H9 (cell line): Measurements from ENCODE around the gene ZSWIM8. TPM values are rescaled to one million over a fixed set of nuclear protein-coding genes. Genes with fewer than 3 reads are reported as not detected.

Experiments used
- DNase-seq: peaks from one replicate; pipeline ENCODE4 v3.0.0-alpha.2; 2017
- H2AFZ ChIP-seq: one replicate; pipeline ENCODE4 v1.6.1; 2013; ENCODE audit warnings: mild to moderate bottlenecking, low read length, control low read depth, moderate library complexity
- H2AK5ac ChIP-seq: 2 replicates; pipeline ENCODE4 v1.6.1; 2013; ENCODE audit warnings: low read length, control low read depth, mixed read lengths; ENCODE audit not compliant: insufficient read length
- H2BK120ac ChIP-seq: one replicate; pipeline ENCODE4 v1.6.1; 2013; ENCODE audit warnings: low read depth, mild to moderate bottlenecking, low read length, control low read depth, inconsistent platforms; ENCODE audit not compliant: poor library complexity, severe bottlenecking
- H2BK12ac ChIP-seq: 2 replicates; pipeline ENCODE4 v1.6.1; 2013; ENCODE audit warnings: low read length, control low read depth, mixed read lengths, low read depth; ENCODE audit not compliant: insufficient read length
- H2BK15ac ChIP-seq: 2 replicates; pipeline ENCODE4 v1.6.1; 2013; ENCODE audit warnings: low read depth, low read length, control low read depth
- H2BK20ac ChIP-seq: one replicate; pipeline ENCODE4 v1.6.1; 2013; ENCODE audit warnings: low read depth, mild to moderate bottlenecking, low read length, control low read depth, inconsistent platforms; ENCODE audit not compliant: poor library complexity, severe bottlenecking
- H2BK5ac ChIP-seq: 2 replicates; pipeline ENCODE4 v1.6.1; 2013; ENCODE audit warnings: low read length, control low read depth, mixed read lengths; ENCODE audit not compliant: insufficient read length
- H3K14ac ChIP-seq: 2 replicates; pipeline ENCODE4 v1.6.1; 2013; ENCODE audit warnings: low read length, control low read depth; ENCODE audit not compliant: insufficient read depth
- H3K18ac ChIP-seq: 2 replicates; pipeline ENCODE4 v1.6.1; 2013; ENCODE audit warnings: low read depth, mild to moderate bottlenecking, mixed read lengths, low read length, control low read depth; ENCODE audit not compliant: insufficient read length
- H3K23ac ChIP-seq: 2 replicates; pipeline ENCODE4 v1.6.1; 2013; ENCODE audit warnings: low read length, control low read depth, mixed read lengths, low read depth; ENCODE audit not compliant: insufficient read length
- H3K23me2 ChIP-seq: 2 replicates; pipeline ENCODE4 v1.6.1; 2013; ENCODE audit warnings: low read depth, mild to moderate bottlenecking, mixed read lengths, low read length, control low read depth; ENCODE audit not compliant: insufficient read length, poor library complexity, severe bottlenecking
- H3K27ac ChIP-seq: 2 replicates; pipeline ENCODE4 v1.5.1; 2013; ENCODE audit warnings: low read length, control low read depth, mixed read lengths, low read depth; ENCODE audit not compliant: insufficient read length
- H3K27me3 ChIP-seq: 2 replicates; pipeline ENCODE4 v1.6.1; 2013; ENCODE audit warnings: low read length, control low read depth, inconsistent platforms; ENCODE audit not compliant: insufficient read depth
- H3K4ac ChIP-seq: 2 replicates; pipeline ENCODE4 v1.6.1; 2013; ENCODE audit warnings: low read depth, mild to moderate bottlenecking, control low read depth, inconsistent platforms, low read length, moderate library complexity
- H3K4me1 ChIP-seq: 2 replicates; pipeline ENCODE4 v1.6.1; 2013; ENCODE audit warnings: low read length, control low read depth, inconsistent platforms; ENCODE audit not compliant: insufficient read depth
- H3K4me2 ChIP-seq: 2 replicates; pipeline ENCODE4 v1.6.1; 2013; ENCODE audit warnings: low read length, control low read depth, mixed read lengths; ENCODE audit not compliant: insufficient read length, insufficient read depth
- H3K56ac ChIP-seq: 2 replicates; pipeline ENCODE4 v1.6.1; 2013; ENCODE audit warnings: low read depth, mild to moderate bottlenecking, mixed read lengths, low read length, control low read depth; ENCODE audit not compliant: insufficient read length
- H3K79me1 ChIP-seq: 2 replicates; pipeline ENCODE4 v1.6.1; 2013; ENCODE audit warnings: low read depth, mild to moderate bottlenecking, moderate library complexity, low read length, control low read depth, inconsistent platforms; ENCODE audit not compliant: insufficient read depth, poor library complexity, severe bottlenecking
- H3K79me2 ChIP-seq: 2 replicates; pipeline ENCODE4 v1.6.1; 2013; ENCODE audit warnings: low read length, control low read depth, inconsistent platforms; ENCODE audit not compliant: insufficient read depth
- H3K9ac ChIP-seq: 2 replicates; pipeline ENCODE4 v1.6.1; 2013; ENCODE audit warnings: low read length, control low read depth, mixed read lengths; ENCODE audit not compliant: insufficient read length; ENCODE audit errors: extremely low read depth
- H3K9me3 ChIP-seq: one replicate; pipeline ENCODE4 v1.6.1; 2013; ENCODE audit warnings: low read depth, low read length, inconsistent platforms; ENCODE audit not compliant: control insufficient read depth
- H3T11ph ChIP-seq: one replicate; pipeline ENCODE4 v1.6.1; 2013; ENCODE audit warnings: mild to moderate bottlenecking, low read length, control low read depth, inconsistent platforms
- H4K20me1 ChIP-seq: one replicate; pipeline ENCODE4 v1.6.1; 2013; ENCODE audit not compliant: control insufficient read depth, insufficient read length, insufficient read depth
- H4K5ac ChIP-seq: 2 replicates; pipeline ENCODE4 v1.6.1; 2013; ENCODE audit warnings: low read depth, mild to moderate bottlenecking, mixed read lengths, low read length, control low read depth; ENCODE audit not compliant: insufficient read length
- H4K8ac ChIP-seq: replicated peaks from 2 replicates; pipeline ENCODE4 v1.6.1; 2013; ENCODE audit warnings: low read length, control low read depth, mixed read lengths, low read depth; ENCODE audit not compliant: insufficient read length
- H4K91ac ChIP-seq: 2 replicates; pipeline ENCODE4 v1.6.1; 2013; ENCODE audit warnings: low read depth, mild to moderate bottlenecking, moderate library complexity, mixed read lengths, low read length, control low read depth; ENCODE audit not compliant: insufficient read length
- H3K27ac Mint-ChIP-seq, 3 experiments: 2 replicates in 2 of 3; 3 replicates in 1 of 3; pipeline ENCODE4 v1.8.0; 2020 to 2021; ENCODE audit warnings: mixed read lengths in 3 of 3, mild to moderate bottlenecking in 1 of 3, moderate library complexity in 1 of 3
- H3K27me3 Mint-ChIP-seq: 2 replicates; pipeline ENCODE4 v1.8.0; 2021; ENCODE audit warnings: low read depth, mild to moderate bottlenecking, moderate library complexity, mixed read lengths
- H3K36me3 Mint-ChIP-seq, 3 experiments: 2 replicates in 2 of 3; 3 replicates in 1 of 3; pipeline ENCODE4 v1.8.0; 2020 to 2021; ENCODE audit warnings: low read depth in 3 of 3, mixed read lengths in 3 of 3; ENCODE audit not compliant: insufficient read depth in 1 of 3
- H3K4me1 Mint-ChIP-seq, 2 experiments: 2 replicates each; pipeline ENCODE4 v1.8.0; 2020; ENCODE audit warnings: mixed read lengths in 2 of 2
- H3K4me3 Mint-ChIP-seq, 2 experiments: 2 replicates in 1 of 2; 3 replicates in 1 of 2; pipeline ENCODE4 v1.8.0; 2020 to 2021; ENCODE audit warnings: mild to moderate bottlenecking in 2 of 2, mixed read lengths in 2 of 2, moderate library complexity in 1 of 2
- H3K9me3 Mint-ChIP-seq, 2 experiments: 2 replicates in 1 of 2; 3 replicates in 1 of 2; pipeline ENCODE4 v1.8.0; 2020; ENCODE audit warnings: mild to moderate bottlenecking in 2 of 2, mixed read lengths in 2 of 2, moderate library complexity in 1 of 2
- CTCF ChIP-seq: fragments of 200-600 bp; sonication (generic); conservative IDR thresholded peaks from 3 replicates; pipeline ENCODE4 v1.8.0; 2021; ENCODE audit warnings: antibody characterized with exemption, mild to moderate bottlenecking
- WGBS: extraction: QIAGEN DNeasy Blood & Tissue Kit; methylation state at CpG from one replicate; pipeline ENCODE4 v1.1.7; 2013; ENCODE audit warnings: missing lambda C conversion rate, low lambda C conversion rate, mixed read lengths; ENCODE audit not compliant: insufficient read length; ENCODE audit errors: extremely low coverage; 5-methylcytosine and 5-hydroxymethylcytosine counted together
- total RNA-seq: library from RNA; stranded (reverse); gene quantifications from 2 replicates; pipeline ENCODE4 v1.2.1, GENCODE V29; 2021

Gene ZSWIM8
- total RNA-seq, 1 experiment from 2014 or later: 41.0 TPM

GRCh38 chr10:73799899-73800559, 14.6 kb downstream of the ZSWIM8 start:
- Histone ChIP-seq H4K20me1 (no peaks in the 10 kb centered on the region), H4K91ac (no peak overlapping the region), H4K8ac (no peak overlapping the region), H2AK5ac (no peak overlapping the region), H3K27ac (no peak overlapping the region), H3K23ac (no peak overlapping the region), H3K4me2 (no peak overlapping the region), H3K4me1 (no peaks in the 10 kb centered on the region), H2BK5ac (no peak overlapping the region), H3K18ac (no peak overlapping the region), H2AFZ (no peak overlapping the region), H2BK20ac (no peak overlapping the region), H3T11ph (no peak overlapping the region), H4K5ac (no peak overlapping the region), H3K14ac (no peak overlapping the region), H3K23me2 (no peaks in the 10 kb centered on the region), H3K9ac (no peak overlapping the region), H2BK12ac (no peak overlapping the region), H3K9me3 (no peaks in the 10 kb centered on the region), H2BK15ac (no peak overlapping the region), H3K79me2 (no peaks in the 10 kb centered on the region), H3K4ac (no peak overlapping the region), H2BK120ac (no peak overlapping the region), H3K79me1 (no peaks in the 10 kb centered on the region), H3K27me3 (no peaks in the 10 kb centered on the region), H3K56ac (no peak overlapping the region)
- DNase-seq: no peak
- Mint-ChIP-seq H3K27me3 (no peaks in the 10 kb centered on the region), H3K9me3 (no peaks in the 10 kb centered on the region), H3K27ac (peak overlapping the region in 1 of 3 experiments; percentile 59; a peak in 1 of 7 replicates), H3K36me3 (peaks cover 16 to 71% (median 48%) of the 10 kb centered on the region in 3 experiments; a peak in 6 of 7 replicates), H3K4me1 (no peaks in the 10 kb centered on the region), H3K4me3 (no peak overlapping the region; a peak in 1 of 5 replicates)
- TF ChIP-seq CTCF: no peak
- WGBS: no CpG with 5 or more reads among the region's 9 CpGs
